ENCODE data around the gene CLEC14A. TPM values are rescaled to one million over a fixed set of nuclear protein-coding genes. Genes with fewer than 3 reads are reported as not detected.

CLEC14A gene
- total RNA-seq, 1 experiment from 2014 or later: 21.9 TPM

GRCh38 chr14:38224338-38224737 is 31.6 kb downstream of the CLEC14A start:
- Histone ChIP-seq H3K4me3 (no peak overlapping the region), H3K4me1 (peaks cover 8% of the 10 kb centered on the region), H3K27ac (no peak overlapping the region), H3K9me3 (replicated peaks) (no peaks in the 10 kb centered on the region), H3K36me3 (no peaks in the 10 kb centered on the region), H3K27me3 (no peaks in the 10 kb centered on the region)
- no peak for DNase-seq

GRCh38 chr14:38221077-38221476 is 34.8 kb downstream of the CLEC14A start:
- Histone ChIP-seq H3K27ac (no peak overlapping the region), H3K36me3 (no peaks in the 10 kb centered on the region), H3K27me3 (no peaks in the 10 kb centered on the region), H3K9me3 (replicated peaks) (no peaks in the 10 kb centered on the region), H3K4me1 (peaks cover under 1% of the 10 kb centered on the region), H3K4me3 (no peak overlapping the region)
- DNase-seq: no peak

GRCh38 chr14:38217553-38217952 is 38.3 kb downstream of the CLEC14A start:
- Histone ChIP-seq H3K36me3 (no peaks in the 10 kb centered on the region), H3K27ac (no peak overlapping the region), H3K27me3 (no peaks in the 10 kb centered on the region), H3K4me3 (no peak overlapping the region), H3K4me1 (peaks cover 16% of the 10 kb centered on the region), H3K9me3 (replicated peaks) (no peaks in the 10 kb centered on the region)
- DNase-seq: no peak

GRCh38 chr14:38213001-38213400 is 42.9 kb downstream of the CLEC14A start:
- Histone ChIP-seq H3K4me1 (peaks cover 16% of the 10 kb centered on the region), H3K4me3 (no peak overlapping the region), H3K27me3 (no peaks in the 10 kb centered on the region), H3K36me3 (no peaks in the 10 kb centered on the region), H3K9me3 (replicated peaks) (no peaks in the 10 kb centered on the region; the same call in 1 of the 2 replicates), H3K27ac (no peak overlapping the region)
- DNase-seq: no peak

GRCh38 chr14:38212111-38212510 is 43.8 kb downstream of the CLEC14A start:
- Histone ChIP-seq H3K27me3 (no peaks in the 10 kb centered on the region), H3K4me1 (peaks cover 16% of the 10 kb centered on the region), H3K9me3 (replicated peaks) (no peaks in the 10 kb centered on the region; the same call in 1 of the 2 replicates), H3K4me3 (no peak overlapping the region), H3K36me3 (no peaks in the 10 kb centered on the region), H3K27ac (no peak overlapping the region)
- no peak for DNase-seq

- Histone ChIP-seq H3K27me3 (no peaks in the 10 kb centered on the region), H3K27ac (no peak overlapping the region), H3K36me3 (no peaks in the 10 kb centered on the region), H3K4me1 (peaks cover 16% of the 10 kb centered on the region), H3K9me3 (replicated peaks) (peaks cover 3% of the 10 kb centered on the region; the same call in 1 of the 2 replicates), H3K4me3 (no peak overlapping the region)
- no peak for DNase-seq
Observed at GRCh38 chr14:38211255-38211735, 44.6 kb downstream of the CLEC14A start.

- no peak for DNase-seq
- H3K4me1 ChIP-seq: peaks cover 16% of the 10 kb centered on the region
- H3K27me3 ChIP-seq: no peaks in the 10 kb centered on the region
- H3K36me3 ChIP-seq: no peaks in the 10 kb centered on the region
- peaks cover 3% of the 10 kb centered on the region; the same call in 1 of the 2 replicates for H3K9me3 ChIP-seq (replicated peaks)
- no peak overlapping the region for H3K27ac ChIP-seq
- no peak overlapping the region for H3K4me3 ChIP-seq
Observed at GRCh38 chr14:38210587-38211216, 45.2 kb downstream of the CLEC14A start.

- Histone ChIP-seq H3K36me3 (no peaks in the 10 kb centered on the region), H3K4me1 (peaks cover 22% of the 10 kb centered on the region), H3K4me3 (no peak overlapping the region), H3K27me3 (no peaks in the 10 kb centered on the region), H3K9me3 (replicated peaks) (peaks cover 3% of the 10 kb centered on the region; the same call in 1 of the 2 replicates), H3K27ac (no peak overlapping the region)
- DNase-seq: no peak
Observed at GRCh38 chr14:38209572-38210557, 46.0 kb downstream of the CLEC14A start.

- Histone ChIP-seq H3K4me3 (no peak overlapping the region), H3K4me1 (peaks cover 25% of the 10 kb centered on the region), H3K27ac (no peak overlapping the region), H3K9me3 (replicated peaks) (peaks cover 3% of the 10 kb centered on the region; the same call in 1 of the 2 replicates), H3K36me3 (no peaks in the 10 kb centered on the region), H3K27me3 (no peaks in the 10 kb centered on the region)
- no peak for DNase-seq
Observed at GRCh38 chr14:38208618-38209562, 47.0 kb downstream of the CLEC14A start.

- Histone ChIP-seq H3K27ac (no peak within 1 kb of the TSS), H3K4me3 (no peak within 1 kb of the TSS), H3K27me3 (no peaks in the 10 kb centered on the region), H3K36me3 (no peaks in the 10 kb centered on the region), H3K4me1 (peaks cover 22% of the 10 kb centered on the region), H3K9me3 (replicated peaks) (peaks cover 3% of the 10 kb centered on the region; the same call in 1 of the 2 replicates)
- DNase-seq: no peak
Observed at GRCh38 chr14:38207736-38208617, 47.9 kb downstream of the CLEC14A start, which contains the start of gene SSTR1. Gene SSTR1, plus strand, starts transcription at chr14:38207904. Its CDS starts 1,486 bp downstream, at chr14:38209390.

GRCh38 chr14:38207377-38207735 is 48.5 kb downstream of the CLEC14A start:
- no peak for DNase-seq
- H3K27me3 ChIP-seq: no peaks in the 10 kb centered on the region
- peaks cover 3% of the 10 kb centered on the region; the same call in 1 of the 2 replicates for H3K9me3 ChIP-seq (replicated peaks)
- H3K27ac ChIP-seq: no peak overlapping the region
- no peaks in the 10 kb centered on the region for H3K36me3 ChIP-seq
- no peak overlapping the region for H3K4me3 ChIP-seq
- peaks cover 20% of the 10 kb centered on the region for H3K4me1 ChIP-seq

GRCh38 chr14:38206689-38207376 is 49.1 kb downstream of the CLEC14A start:
- Histone ChIP-seq H3K4me3 (no peak overlapping the region), H3K4me1 (peaks cover 20% of the 10 kb centered on the region), H3K9me3 (replicated peaks) (peaks cover 3% of the 10 kb centered on the region; the same call in 1 of the 2 replicates), H3K27ac (no peak overlapping the region), H3K27me3 (no peaks in the 10 kb centered on the region), H3K36me3 (no peaks in the 10 kb centered on the region)
- DNase-seq: no peak
